Breast epithelium (tissue), 3 donors: ENCODE measurements around the gene SLC6A18.

ENCODE experiments used
- POLR2A ChIP-seq: fragments of 450-650 bp; IDR thresholded peaks from one replicate; pipeline ENCODE4 v1.6.1; 2016; ENCODE audit warnings: antibody characterized with exemption, mild to moderate bottlenecking, moderate library complexity
- POLR2AphosphoS5 ChIP-seq, 3 donors: sonication (generic); formaldehyde crosslinking; IDR thresholded peaks; one replicate each; pipeline ENCODE4 v1.6.1; 2017; ENCODE audit warnings: antibody characterized with exemption in 3 of 3
- TF ChIP-seq, protein P1 (sequence below), 3 donors: fragments of 450-650 bp; IDR thresholded peaks; one replicate each; pipeline ENCODE4 v1.5.1; 2016 to 2017; ENCODE audit warnings: antibody characterized with exemption in 3 of 3, mild to moderate bottlenecking in 3 of 3, moderate library complexity in 3 of 3

DNA sequence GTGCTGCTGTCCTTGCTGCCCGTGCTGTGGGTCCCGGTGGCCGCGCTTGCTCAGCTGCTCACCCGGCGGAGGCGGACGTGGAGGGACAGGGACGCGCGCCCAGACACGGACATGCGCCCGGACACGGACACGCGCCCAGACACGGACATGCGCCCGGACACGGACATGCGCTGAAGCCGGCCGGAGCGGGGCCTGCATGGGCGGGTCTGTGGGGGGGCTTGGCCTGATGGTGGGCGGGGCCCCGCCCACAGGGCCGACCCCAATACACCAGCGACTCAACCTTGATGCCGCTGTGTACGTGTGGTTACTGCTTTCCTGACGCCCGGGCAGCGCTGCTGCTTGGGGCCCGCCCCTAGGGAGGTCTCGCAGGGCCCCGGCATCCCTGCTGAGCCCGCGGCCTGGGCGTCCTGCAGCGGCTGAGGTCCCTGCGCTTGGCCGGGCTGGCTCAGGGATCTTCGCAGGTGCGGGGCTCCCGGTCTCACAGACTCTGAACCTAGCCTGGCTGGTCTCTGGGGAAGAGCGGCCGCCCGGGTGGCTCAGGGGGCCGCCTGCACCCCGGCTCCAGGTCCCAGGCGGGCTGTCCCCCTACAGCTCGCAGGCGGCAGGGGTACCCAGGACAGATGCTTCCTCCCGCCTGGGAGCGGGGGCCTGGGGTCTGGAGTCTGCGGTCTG, 20.9 kb downstream of the SLC6A18 start:
- TF ChIP-seq POLR2A, result no peak
- TF ChIP-seq, protein P1, sequence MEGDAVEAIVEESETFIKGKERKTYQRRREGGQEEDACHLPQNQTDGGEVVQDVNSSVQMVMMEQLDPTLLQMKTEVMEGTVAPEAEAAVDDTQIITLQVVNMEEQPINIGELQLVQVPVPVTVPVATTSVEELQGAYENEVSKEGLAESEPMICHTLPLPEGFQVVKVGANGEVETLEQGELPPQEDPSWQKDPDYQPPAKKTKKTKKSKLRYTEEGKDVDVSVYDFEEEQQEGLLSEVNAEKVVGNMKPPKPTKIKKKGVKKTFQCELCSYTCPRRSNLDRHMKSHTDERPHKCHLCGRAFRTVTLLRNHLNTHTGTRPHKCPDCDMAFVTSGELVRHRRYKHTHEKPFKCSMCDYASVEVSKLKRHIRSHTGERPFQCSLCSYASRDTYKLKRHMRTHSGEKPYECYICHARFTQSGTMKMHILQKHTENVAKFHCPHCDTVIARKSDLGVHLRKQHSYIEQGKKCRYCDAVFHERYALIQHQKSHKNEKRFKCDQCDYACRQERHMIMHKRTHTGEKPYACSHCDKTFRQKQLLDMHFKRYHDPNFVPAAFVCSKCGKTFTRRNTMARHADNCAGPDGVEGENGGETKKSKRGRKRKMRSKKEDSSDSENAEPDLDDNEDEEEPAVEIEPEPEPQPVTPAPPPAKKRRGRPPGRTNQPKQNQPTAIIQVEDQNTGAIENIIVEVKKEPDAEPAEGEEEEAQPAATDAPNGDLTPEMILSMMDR (IDR thresholded peaks at IDR 0.05), result no peak
- TF ChIP-seq POLR2AphosphoS5 (IDR thresholded peaks at IDR 0.05), result no peak
